Suppressor macrophage treated with lipopolysaccharide for 4 hours (primary cell): Measurements from ENCODE around the gene GC.
A peak's percentile ranks its signal among the peaks of the same experiment; 100 is the strongest.
"Not testable (repeated sequence)": the region's sequence is repeated elsewhere in the genome, so short reads cannot be mapped to it uniquely, and the experiment has no call there.

ENCODE experiments used
- DNase-seq: peaks from one replicate; pipeline ENCODE4 v3.0.0-alpha.2; 2020

The GC gene

DNA sequence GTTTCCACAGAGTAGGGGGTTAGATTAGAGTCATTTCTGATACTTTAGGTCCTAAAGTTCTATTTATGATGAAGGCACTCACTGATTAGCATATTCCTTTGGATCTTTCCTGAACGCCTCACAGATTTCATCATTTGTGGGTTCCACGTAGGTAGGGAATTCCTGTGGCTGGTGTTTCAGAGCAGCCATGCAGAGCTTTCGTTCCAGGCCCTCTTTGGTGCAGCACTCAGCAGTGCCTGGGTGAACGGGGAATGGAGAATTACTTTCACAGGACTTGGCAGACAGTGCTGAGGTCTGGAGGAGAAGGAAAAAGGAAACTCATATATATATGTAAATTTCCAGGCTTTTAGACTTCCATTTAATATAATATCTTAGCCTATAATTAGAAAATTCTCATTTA, 18.5 kb downstream of the GC start:
- DNase-seq: no peak

GRCh38 chr4:71752383-71753042, 31.4 kb downstream of the GC start:
- no peak for DNase-seq

GRCh38 chr4:71749008-71749594, 34.8 kb downstream of the GC start:
- no peak for DNase-seq

DNA sequence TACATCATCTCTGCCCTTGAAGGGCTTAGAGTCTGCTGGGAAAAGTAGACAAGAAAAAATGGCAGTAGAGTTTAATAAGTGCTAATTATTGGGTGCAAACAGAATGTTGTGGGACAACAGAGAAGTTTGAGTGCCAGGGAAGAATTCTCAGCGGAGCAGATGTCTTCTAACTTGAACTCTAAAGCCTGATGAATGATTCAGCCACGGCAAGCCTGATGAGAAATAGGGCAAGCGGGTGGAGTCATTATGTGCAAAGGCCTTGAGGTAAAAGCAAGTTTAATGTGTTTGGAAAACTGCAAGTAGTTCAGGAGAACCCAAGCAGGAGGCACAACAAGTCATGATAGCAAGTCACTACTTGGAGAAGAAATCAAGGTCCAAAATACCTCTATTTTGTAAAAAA, 37.5 kb downstream of the GC start:
- DNase-seq: no peak

DNA sequence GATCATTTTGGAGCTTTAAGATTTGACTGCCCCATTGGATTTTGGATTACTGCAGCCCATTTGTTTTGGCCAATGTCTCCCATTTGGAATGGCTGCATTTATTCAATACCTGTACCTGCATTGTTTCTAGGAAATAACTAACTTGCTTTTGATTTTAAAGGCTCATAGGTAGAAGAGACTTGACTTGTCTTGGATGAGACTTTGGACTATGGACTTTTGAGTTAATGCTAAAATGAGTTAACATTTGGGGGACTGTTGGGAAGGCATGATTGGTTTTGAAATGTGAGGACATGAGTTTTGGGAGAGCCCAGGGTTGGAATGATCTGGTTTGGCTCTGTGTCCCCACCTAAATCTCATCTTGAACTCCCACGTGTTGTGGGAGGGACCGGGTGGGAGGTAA, 45.1 kb downstream of the GC start:
- not testable (repeated sequence) for DNase-seq

DNA sequence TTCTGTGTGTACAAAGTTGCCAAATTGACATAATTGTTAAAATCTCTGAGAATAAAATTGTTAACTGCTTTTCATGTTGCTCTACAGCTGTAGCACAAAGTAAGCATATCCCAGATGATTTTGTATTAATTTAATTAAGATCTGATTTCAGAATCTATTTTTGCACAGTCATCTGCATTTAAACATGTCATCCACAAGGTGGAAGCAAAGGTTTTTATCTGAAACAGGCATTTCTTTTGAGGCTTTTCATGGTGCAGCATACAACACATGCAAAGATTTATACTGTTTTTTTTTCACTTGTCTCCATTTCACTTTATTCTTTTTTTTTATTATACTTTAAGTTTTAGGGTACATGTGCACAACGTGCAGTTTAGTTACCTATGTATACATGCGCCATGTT, 51.2 kb downstream of the GC start:
- DNase-seq: peak; percentile 3

GRCh38 chr4:71732066-71732465, 51.8 kb downstream of the GC start:
- no peak for DNase-seq

DNA sequence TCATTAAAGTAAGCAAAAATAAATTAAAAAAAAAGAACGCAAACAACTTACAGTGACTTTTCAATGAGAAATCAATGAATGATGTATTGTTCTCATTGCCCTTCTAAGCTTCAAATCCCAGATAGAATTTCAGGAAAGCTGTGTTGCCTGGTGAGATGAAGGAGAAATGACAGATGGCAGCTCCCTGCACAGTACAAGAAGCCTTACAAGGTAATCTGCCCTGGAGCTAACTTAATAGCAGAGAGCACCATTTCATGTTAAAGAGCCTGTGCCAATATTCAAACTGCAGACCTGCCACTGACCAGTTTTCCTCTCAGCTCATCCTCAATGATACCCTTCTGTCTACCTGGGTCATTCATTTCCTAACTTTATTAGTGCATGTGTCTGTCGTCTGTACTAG, 54.0 kb downstream of the GC start:
- DNase-seq: no peak

DNA sequence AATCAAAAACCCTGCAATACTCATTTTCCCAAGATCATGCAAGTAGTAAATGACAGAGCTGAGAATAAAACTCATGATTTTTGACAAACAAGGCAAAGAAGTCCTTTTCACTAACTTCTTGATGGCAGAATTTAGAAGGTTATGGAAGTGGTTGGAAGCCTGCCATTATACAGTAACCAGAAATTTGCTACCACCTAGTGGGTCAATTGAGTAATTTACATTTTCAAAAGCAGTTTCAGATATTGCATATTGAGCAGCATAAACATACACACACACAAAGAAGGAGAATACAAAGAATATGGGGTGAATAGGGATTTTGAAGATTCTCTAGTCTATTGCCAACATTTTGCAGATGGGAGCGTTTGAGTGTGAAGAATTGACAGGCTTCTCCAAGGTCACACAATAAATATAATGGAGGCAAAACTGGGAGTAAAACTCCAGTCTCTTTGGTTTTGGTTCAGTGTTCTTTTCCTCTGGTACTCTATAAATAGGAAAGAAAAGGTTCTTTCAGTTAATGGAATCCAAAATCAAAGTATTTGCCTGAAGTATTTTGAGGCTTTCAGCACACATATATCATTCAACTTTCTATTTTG, 70.2 kb downstream of the GC start:
- DNase-seq: peak; percentile 37

DNA sequence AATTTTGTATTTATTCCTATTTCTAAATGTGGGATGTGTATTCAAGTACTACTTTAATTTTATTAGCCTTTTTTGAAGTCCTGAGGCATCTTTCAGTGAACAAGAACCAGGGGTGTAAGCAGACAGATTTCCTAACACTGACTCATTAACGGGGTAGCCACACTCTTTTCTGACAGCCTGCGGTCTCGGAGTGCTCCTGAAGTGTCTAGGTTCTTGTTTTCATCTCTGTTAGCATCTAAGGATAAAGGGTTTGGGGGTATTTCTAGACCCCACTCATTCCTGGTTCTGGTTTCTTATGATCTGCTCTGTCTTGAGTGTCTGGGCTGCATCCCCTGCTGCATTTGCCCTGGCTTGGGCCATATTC, 71.9 kb downstream of the GC start:
- no peak for DNase-seq

GRCh38 chr4:71711044-71711984, 72.6 kb downstream of the GC start:
- no peak for DNase-seq

GRCh38 chr4:71709961-71710360, 73.9 kb downstream of the GC start:
- DNase-seq: no peak

DNA sequence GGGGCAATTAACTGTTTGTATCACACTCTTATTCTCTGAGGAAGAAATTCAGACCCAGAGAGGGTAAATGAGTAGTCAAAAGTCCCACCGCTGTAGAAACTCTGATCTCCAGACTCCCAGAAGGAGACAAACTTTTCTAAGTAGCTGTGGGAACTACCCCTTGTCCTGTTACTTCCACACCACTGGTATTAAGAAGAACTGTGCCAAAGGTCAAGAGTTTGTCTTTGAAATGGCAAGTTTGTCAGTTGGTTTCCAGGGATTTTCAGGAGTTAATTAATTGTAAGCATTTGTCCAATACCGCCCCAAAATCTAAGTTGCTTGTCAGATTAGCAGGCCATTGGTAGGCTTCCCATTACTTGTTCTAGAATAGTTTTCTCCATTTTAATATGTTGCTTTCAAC, 85.7 kb downstream of the GC start:
- no peak for DNase-seq

DNA sequence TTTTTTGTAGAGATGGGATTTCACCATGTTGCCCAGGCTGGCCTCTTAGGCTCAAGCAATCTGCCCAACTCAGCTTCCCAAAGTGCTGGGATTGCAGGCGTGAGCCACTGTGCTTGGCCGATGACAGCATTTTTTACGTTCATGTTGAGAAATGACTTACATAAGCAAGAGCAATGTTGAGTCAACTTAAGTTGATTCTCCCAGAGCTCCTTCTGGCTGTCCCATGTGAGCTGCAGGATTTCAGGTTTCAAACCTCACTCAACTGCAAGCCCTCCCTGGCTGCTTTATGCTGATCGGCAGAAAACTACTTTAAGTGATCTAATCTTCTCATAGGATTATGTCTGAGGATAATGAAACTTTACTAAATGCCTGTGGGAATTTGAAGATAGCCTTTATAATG, 86.8 kb downstream of the GC start:
- no peak for DNase-seq

GRCh38 chr4:71694961-71695360, 88.9 kb downstream of the GC start:
- no peak for DNase-seq

- DNase-seq: no peak
Observed at GRCh38 chr4:71692963-71693362, 90.9 kb downstream of the GC start.

DNA sequence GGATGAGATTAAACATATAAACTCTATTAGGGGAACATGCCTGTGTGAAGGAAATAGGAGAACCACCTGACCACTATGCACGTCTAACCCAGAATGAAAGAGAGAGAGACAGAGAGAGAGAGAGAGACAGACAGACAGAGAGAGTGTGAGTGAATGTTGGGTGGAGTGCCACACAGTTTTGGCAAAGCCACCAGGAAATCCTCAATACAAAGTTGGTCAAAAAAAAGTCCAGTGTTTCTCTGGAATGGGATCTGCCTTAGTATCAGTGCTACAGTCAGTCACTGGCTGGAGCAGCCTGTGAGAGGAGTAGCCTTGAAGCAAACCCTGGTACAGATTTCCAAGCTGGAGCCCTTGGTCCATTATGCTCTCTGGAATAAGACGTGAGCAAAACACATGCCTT, 91.7 kb downstream of the GC start:
- no peak for DNase-seq
